GM18499 (cell line): ENCODE measurements around the gene ADO.
"Not testable (repeated sequence)": the region's sequence is repeated elsewhere in the genome, so short reads cannot be mapped to it uniquely, and the experiment has no call there.

Experiments
- ATAC-seq: cut with Tn5 transposase; IDR thresholded peaks from one replicate; pipeline ENCODE4 v1.9.1; 2021; ENCODE audit warnings: moderate number of reproducible peaks; ENCODE audit not compliant: insufficient read depth, unreplicated experiment

Gene ADO

DNA sequence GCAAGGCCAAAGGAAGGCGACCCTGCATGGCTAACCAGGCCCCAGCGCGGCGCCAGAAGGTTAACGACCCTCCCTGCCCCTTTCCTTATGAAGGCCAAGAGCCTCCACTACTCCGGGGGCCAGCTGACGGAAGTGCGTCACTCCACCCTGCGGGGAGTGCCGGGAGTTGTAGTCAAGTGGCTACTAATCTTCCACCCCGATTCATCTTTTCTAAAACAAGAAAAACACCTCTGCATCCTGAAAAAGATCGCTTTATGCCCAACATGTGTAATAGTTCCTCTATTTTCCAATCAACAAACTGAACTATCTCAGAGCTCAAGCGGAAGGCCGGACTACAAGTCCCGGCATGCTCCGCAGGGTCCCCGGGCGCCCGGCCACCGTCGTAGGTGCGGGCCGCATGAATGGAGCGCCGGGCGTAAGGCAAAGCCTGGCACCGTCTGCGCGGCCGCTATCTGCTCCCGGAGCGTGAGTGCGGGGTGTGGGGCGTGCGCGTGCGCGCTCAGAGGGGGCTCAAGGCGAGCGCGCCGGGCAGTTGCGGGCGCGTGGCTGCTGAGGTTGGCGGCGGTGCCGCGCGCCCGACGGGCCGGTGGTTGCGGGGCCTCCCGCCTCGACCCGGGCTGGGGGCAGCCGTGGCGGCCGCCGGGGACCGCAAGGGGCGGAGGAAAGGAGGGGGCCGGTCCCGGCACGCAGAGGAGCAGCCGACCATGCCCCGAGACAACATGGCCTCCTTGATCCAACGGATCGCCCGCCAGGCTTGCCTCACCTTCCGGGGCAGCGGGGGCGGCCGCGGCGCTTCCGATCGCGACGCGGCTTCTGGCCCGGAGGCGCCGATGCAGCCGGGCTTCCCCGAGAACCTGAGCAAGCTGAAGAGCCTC, at the start of gene ADO:
Gene ADO (plus strand): TSS at position 365 of the 875 bp plus-strand sequence. CDS start 340 bp downstream, at position 705.
- peak; percentile 61 for ATAC-seq

- no peak for ATAC-seq
Observed at GRCh38 chr10:62754963-62755362, 49.6 kb upstream of the ADO start.

DNA sequence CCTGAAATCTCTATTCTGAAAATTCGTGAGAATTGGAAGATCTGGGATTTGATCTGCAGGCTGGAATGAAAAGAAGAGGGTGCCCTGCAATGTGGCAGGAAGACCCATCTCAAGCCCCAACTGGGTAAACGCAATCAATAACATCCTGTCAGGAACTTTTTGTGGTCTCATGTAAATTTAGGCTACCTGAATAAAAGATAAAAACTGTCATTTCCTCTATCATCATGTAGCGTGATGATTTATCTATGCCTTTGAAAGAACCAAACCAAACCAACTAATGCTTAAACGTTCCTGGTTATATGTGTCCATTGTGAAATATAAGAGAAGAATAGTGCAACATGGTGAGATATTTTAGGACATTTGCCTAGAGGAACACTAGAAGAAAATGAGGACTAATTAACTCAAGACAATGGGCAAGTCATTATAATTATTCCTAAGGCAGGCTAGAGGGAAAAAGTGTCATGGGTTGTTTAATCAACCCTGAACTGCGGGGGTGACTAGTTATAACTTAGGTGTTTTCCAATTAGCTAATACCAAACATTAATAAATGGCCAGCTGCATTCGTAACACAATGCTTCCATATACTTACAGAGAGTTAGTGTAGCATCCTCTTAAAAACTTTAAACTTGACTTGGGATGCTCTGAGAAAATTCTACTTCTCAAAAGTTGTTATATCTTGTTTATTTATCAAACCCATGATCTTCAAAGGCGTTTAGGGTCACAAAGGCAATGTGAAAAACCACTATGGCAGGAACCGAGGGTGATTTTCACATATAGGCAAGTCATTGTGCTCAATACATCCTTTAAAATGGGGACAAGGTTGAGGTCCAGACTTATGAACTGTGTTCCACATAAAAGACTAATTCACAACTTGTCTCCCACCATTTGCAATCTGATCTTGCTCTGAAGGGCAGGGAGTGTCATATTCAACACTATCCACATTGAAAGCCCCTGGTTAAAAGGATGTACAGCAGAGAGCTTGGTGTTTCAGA, 48.6 kb upstream of the ADO start:
- ATAC-seq: no peak

DNA sequence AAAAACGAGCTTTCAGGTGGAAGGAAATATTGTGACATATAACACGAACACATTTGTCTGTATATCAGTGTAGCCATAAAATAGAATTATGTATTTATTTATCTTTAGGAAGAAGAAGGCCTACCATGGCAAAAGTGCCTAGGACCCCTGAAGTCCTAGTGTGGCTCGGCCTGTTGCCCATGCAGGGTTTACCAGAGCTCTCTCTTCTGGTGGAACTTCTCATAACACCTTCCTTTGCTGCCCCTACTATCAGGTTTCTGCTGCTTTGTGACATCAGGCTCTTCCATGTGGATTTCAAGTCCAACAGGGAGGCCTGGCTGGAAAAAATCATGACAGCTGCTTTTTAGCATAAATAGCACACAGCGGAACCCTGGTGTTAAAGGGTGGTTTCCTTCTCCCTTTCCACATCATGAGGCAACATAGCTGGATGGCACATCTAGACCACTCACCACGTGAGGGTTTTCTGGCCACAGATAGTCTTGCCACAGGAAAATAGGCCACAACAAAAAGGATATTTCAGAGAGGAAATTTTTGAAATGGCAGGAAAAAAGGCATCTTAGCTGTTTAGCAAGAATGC, 44.8 kb upstream of the ADO start:
- no peak for ATAC-seq

DNA sequence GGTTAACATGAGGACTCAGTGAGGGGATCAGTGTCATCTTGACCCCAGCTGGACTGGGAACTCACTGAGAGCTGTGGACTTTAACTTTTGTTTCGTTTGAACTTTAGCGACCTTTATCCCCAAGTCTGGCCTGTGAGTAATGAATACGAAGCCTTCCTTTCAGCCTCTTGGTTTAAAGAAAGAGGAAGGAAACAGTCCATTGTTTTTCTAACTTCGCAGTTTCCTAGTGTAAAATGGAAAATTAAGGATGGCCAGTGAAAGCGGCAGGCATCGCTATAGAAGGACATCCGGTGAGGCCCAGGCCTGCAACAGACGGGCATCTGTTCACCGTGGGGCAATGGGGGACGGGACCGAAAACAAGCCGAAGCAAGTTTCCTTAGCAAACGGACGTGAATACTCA, 44.1 kb upstream of the ADO start:
- ATAC-seq: no peak

DNA sequence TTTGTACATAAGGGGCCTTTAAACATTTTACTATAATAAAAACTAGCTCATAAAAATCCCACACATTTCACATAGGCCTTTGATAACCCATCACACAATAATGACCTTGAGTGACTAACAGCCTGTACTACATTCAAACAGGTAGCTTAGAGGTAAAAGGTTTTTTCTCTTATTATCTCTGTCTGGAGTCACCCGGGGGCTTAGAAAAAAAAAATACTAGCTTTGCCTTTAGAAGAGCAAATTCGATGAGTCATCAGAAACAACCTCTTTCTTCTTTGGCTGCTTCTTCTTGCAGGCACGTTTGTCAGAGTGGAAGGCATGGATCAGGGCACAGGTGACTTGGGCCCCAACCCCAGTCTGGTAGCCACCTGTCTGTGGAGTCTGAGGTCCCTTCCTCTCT, 43.4 kb upstream of the ADO start:
- no peak for ATAC-seq

DNA sequence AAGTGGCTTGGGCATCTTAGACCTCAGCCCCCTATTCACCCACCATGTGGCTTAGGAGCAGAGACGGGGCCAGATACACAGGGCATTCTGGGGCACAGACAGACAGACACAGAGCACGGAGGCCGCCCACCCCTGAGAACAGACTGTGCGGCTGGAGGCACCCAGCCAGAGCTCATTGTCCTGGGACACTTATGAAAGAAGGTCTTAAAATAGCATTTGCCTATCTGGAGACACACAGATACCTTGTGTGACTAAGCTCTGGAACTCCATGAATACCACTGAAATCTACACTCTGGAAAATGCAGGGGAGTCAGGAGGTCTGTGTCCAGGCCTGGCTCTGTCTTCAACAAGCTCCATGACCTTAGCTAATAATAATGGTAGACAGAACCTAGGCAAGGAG, 41.4 kb upstream of the ADO start:
- ATAC-seq: no peak

- no peak for ATAC-seq
Observed at GRCh38 chr10:62764011-62764410, 40.5 kb upstream of the ADO start.

- no peak for ATAC-seq
Observed at GRCh38 chr10:62765726-62766125, 38.8 kb upstream of the ADO start.

GRCh38 chr10:62766386-62766785, 38.1 kb upstream of the ADO start:
- ATAC-seq: no peak

- no peak for ATAC-seq
Observed at GRCh38 chr10:62769574-62770242, 34.8 kb upstream of the ADO start.

DNA sequence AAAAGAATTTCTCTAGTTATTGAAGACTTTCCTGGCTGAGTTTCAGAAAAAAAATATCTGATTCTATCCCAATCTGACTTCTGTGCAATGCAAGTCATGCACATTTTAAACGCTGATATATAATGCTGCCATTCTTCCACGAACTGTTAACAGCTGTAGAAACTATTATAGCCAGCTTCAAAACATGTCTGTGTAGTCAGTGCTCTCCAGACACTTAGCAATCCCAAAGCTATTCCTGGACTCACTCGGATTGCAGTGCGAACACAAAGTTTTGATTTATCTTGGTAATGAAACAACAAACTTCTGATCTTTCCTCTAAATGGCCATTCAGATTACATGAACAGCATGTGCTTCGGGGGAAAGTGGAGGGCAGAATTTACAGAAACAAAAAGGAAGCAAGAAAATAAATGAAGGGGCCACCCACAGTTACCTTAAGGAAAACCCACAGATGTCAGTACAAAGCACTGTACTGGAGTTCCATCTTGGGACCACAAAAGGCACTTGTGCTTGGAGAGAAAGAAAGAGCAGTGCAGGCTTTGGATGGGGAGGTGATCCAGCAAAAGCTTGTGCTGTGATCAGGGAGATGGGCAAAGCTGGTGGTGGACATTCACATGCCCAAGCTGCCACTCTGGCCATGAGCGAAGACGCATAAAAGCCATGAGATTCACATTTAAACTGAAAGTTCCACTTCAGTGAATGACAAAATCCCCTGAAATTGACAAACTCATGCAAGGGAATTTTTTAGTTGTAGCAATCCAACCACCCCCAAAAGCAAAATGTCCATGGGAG, 32.1 kb upstream of the ADO start:
- no peak for ATAC-seq

DNA sequence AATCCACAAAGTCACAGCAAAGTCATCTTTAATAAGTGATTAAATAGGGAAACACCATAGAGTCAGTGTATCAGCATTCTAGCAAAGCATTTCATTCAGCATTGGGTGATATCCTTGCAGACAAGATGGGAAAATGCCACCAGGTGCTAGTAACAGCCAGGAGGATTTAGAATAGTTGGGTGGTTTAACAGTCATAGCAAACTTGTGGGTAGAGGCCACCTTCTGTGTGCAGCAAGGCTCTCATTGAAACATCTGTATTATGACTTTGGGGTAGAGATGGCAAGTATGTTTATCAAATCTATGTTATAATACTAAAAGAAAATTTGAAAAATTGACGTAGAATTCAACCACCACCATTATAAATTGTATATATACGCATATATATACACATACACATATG, 26.4 kb upstream of the ADO start:
- ATAC-seq: no peak

DNA sequence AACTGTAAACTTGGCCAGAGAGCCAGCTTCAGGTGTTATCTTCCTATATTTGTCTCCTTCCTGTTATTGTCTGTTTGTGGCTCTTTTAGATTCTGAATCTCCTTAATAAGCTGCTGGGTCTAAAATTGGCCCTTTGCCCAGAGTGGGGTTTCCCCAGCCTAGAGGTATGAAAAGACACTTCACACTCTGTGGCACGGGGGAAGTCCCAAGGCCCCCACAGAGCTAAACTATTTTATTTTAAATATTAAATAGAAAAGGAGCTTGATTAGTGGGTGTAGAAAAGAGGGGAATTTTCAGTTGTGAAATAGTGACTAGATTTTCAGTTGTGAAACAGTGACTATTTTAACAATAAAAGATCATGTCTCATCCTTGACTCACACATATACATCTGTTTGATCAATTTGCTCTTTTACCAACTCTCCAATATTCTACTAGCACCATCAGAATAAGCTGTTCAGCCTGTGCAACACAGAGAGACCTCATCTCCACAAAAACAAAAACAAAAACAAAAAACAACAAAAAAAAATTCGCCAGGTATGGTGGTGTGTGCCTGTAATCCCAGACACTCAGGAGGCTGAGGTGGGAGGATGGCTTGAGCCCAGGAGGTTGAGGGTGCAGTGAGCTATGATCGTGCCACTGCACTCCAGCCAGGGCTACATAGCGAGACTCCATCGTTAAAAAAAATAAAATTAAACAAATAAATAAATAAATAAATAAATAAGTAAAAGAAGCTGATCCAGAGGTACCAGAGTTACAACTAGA, 24.9 kb upstream of the ADO start:
- peak; percentile 89 for ATAC-seq

GRCh38 chr10:62784537-62784936, 20.0 kb upstream of the ADO start:
- not testable (repeated sequence) for ATAC-seq

GRCh38 chr10:62788285-62788684, 16.2 kb upstream of the ADO start:
- ATAC-seq: not testable (repeated sequence)

GRCh38 chr10:62788861-62789467, 15.6 kb upstream of the ADO start:
- ATAC-seq: no peak

DNA sequence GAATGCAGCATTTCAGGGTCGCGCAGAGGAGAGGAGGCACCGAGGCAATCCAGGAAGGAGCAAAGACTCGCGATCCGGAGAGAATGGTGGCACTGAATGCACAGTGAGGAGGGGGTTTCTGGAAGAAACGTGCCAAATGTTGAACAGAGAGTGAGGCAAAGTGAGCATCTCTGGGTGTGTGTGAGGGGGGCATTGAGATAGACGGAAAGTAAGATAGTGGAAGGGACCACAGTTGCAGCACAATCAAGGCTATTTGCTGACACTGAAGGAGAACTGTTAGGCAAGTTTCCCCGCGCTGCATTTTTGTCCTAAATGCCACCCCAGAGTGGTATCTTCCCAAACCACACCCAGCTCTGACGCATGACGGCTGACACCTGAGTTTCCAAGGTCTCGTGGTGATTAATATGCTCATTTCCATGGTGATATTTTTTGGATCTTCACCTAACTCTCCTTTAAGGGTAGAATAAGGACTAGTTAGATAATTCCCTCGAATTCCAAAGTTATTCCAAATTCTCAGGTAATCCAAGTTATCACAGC, 14.4 kb upstream of the ADO start:
- no peak for ATAC-seq
